ENCODE results near the gene MAP7. TPM values are rescaled to one million over a fixed set of nuclear protein-coding genes. Genes with fewer than 3 reads are reported as not detected.

MAP7 gene
- total and polyA plus RNA-seq, 8 donors = 15.7 to 22.0 (median 17.3) TPM

DNA sequence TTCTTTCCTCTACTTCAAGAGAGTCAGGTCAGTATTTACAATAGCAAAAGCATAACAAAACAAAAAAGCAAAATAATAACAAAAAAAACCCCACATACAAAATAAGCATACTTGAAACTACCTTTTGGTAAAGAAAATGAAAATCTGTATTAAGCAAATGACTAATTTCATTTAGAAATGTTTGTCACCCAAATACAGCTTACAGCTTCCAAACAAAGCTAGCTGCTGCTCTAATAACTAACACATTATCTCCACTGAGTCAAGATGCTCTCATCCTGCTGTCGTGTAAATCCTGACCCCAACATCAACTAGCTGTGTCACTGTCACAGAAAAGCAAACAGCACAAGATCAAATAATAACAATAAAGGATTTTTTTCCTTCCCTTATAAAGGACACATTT is 21.7 kb downstream of the MAP7 start:
- TF ChIP-seq, protein P1, sequence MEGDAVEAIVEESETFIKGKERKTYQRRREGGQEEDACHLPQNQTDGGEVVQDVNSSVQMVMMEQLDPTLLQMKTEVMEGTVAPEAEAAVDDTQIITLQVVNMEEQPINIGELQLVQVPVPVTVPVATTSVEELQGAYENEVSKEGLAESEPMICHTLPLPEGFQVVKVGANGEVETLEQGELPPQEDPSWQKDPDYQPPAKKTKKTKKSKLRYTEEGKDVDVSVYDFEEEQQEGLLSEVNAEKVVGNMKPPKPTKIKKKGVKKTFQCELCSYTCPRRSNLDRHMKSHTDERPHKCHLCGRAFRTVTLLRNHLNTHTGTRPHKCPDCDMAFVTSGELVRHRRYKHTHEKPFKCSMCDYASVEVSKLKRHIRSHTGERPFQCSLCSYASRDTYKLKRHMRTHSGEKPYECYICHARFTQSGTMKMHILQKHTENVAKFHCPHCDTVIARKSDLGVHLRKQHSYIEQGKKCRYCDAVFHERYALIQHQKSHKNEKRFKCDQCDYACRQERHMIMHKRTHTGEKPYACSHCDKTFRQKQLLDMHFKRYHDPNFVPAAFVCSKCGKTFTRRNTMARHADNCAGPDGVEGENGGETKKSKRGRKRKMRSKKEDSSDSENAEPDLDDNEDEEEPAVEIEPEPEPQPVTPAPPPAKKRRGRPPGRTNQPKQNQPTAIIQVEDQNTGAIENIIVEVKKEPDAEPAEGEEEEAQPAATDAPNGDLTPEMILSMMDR (IDR thresholded peaks at IDR 0.05) = no peak
- peaks cover 0 to 19% of the 10 kb centered on the region in 2 donors for H3K4me1 ChIP-seq
- no peak overlapping the region for H3K4me3 ChIP-seq
- no peak for ATAC-seq
- no peaks in the 10 kb centered on the region for H3K27me3 ChIP-seq
- H3K27ac ChIP-seq = no peak overlapping the region
- H3K36me3 ChIP-seq = no peaks in the 10 kb centered on the region
- no peaks in the 10 kb centered on the region for H3K9me3 ChIP-seq
- DNase-seq = no peak
- intact Hi-C loops (cut with DNase I) = no loop called here

DNA sequence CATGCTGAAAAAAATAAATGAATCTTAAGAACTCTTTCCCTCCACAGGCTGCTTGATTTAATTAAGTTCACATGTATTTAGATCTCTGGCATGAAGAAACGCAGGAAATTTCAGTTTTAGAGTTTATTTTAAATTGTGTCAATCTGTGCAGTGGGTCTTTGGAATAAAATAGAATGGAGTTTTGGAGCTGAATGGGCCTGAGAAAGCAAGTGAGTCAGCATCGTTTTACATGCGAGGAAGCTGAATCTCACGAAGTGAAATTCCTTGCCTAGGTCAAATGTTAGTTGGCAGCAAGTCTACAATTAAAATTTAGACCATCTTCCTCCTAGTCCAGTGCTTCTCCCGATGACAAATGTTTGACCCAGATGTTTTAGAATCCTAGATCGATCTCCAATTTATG is 22.4 kb downstream of the MAP7 start:
- peaks cover 0 to 19% of the 10 kb centered on the region in 2 donors for H3K4me1 ChIP-seq
- ATAC-seq (no peak), DNase-seq (no peak)
- no peaks in the 10 kb centered on the region for H3K9me3 ChIP-seq
- no peak overlapping the region for H3K27ac ChIP-seq
- TF ChIP-seq, protein P1 (IDR thresholded peaks at IDR 0.05) = no peak
- no peaks in the 10 kb centered on the region for H3K27me3 ChIP-seq
- H3K36me3 ChIP-seq = no peaks in the 10 kb centered on the region
- no peak overlapping the region for H3K4me3 ChIP-seq
- intact Hi-C loops (cut with DNase I) = no loop called here

DNA sequence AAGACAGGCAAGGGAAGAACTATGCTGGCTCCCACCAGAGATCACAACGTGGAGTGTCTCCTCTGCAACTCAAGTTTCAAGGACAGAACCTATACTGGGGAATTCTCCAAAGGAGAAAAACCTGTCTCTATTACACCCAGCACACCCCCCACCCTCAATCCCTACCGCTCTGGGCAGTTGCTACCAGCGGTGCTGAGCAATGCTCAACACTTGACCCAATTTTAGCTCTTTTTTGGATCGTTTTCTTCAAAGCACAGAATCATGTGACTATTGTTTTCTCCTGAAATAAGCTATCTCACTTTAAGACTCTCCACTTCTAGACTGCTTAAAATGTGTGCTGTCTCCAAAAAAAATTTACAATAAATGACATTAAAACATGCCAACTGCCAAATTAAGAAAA is 23.3 kb downstream of the MAP7 start:
- DNase-seq = no peak
- TF ChIP-seq, protein P1 (IDR thresholded peaks at IDR 0.05) = no peak
- Histone ChIP-seq H3K4me1 (peaks cover 0 to 19% of the 10 kb centered on the region in 2 donors), H3K27ac (no peak overlapping the region), H3K27me3 (no peaks in the 10 kb centered on the region), H3K36me3 (no peaks in the 10 kb centered on the region), H3K9me3 (no peaks in the 10 kb centered on the region), H3K4me3 (no peak overlapping the region)
- intact Hi-C loops (cut with DNase I) = no loop called here
- peak; percentile 28 for ATAC-seq

DNA sequence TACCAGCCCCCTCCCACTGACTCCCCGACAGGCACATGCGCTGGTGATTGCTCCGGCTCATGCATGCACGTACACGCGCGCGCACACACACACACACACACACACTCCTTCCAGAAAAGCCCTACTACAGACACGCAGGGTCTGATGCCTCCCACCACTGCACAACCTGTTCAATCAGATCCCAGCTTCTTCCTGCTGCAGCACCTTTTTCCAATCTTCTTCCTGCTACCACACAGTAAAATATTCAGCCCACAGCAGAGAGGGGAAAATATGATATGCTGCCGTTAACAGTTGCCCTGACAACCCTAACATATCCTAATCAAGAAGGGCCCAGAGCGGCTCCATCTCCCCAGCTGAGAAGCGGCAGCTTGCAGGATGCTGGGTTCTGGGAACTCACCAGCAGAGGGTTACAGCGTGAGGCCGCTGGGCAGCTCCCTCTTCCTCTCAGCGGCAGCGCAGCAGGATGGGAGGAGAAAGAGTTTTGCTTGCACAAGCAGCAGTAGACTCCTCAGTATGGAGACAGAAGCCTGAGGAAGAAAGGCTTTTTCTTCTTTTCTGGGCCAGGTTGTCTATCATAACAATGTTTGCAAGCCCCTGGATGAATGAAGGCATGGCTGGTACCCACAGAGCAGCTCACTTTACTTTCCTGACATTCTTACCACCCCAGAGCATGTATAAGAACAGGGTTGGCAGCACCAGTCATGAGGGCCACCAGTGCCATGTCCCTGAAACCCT is 23.9 kb downstream of the MAP7 start:
- Histone ChIP-seq H3K9me3 (no peaks in the 10 kb centered on the region), H3K36me3 (no peaks in the 10 kb centered on the region)
- TF ChIP-seq, protein P1 (IDR thresholded peaks at IDR 0.05) = peak in 1 of 2 donors; percentile 13

DNA sequence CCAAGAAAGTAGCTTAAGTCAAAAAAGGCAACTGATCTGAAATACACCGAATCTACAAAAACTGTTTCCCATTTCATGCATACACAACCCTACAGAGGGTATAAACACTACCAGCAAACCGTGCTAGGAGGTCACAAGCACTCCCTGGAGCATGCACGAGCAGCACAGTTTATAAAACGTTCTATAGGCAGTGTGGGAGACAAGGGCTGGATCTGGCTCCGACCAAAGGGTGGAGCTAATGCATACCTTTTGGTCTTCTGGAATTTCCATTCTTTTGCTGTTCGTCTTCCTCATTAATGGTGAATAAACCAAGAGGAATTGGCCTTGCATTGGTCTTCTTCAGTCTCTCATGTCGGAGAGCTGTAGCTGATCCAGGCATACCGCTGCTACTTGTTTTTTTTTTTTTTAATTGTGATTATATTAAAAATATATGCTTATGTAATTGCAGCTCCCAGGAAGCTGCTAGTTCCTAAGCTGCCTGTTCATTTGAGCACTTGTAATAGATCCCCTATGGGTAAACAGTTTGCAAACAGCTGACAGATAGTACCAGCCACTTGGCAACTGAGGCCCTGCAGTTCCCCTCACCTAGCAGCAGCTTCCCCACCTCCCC is 24.5 kb downstream of the MAP7 start:
- H3K27me3 ChIP-seq = no peaks in the 10 kb centered on the region
- intact Hi-C loops (cut with DNase I) = no loop called here
- H3K27ac ChIP-seq = no peak overlapping the region
- H3K4me1 ChIP-seq = peaks cover 0 to 19% of the 10 kb centered on the region in 2 donors
- no peaks in the 10 kb centered on the region for H3K9me3 ChIP-seq
- ATAC-seq (no peak), DNase-seq (no peak)
- H3K4me3 ChIP-seq = no peak overlapping the region
- H3K36me3 ChIP-seq = no peaks in the 10 kb centered on the region
- TF ChIP-seq, protein P1 (IDR thresholded peaks at IDR 0.05) = no peak

More for the DNA sequence above, 23.9 kb downstream of the MAP7 start:
- H3K27me3 ChIP-seq = no peaks in the 10 kb centered on the region
- ATAC-seq = peak; percentile 93
- H3K4me1 ChIP-seq = peaks cover 0 to 19% of the 10 kb centered on the region in 2 donors
- no peak overlapping the region for H3K4me3 ChIP-seq
- intact Hi-C loops (cut with DNase I) = no loop called here
- DNase-seq = peak in 3 of 4 donors; percentile 50 to 81 (median 51)
- H3K27ac ChIP-seq = no peak overlapping the region
